A549 (cell line): ENCODE measurements around the gene UST.

Experiments used
- CEBPB ChIP-seq, 2 experiments: fragments of >200 bp in 1 of 2; sonication (Bioruptor Twin) in 1 of 2; formaldehyde crosslinking in 1 of 2; IDR thresholded peaks; 2 replicates each; pipeline ENCODE4 v1.6.1; 2012 to 2016
- CHD2 ChIP-seq: fragments of 150-350 bp; IDR thresholded peaks from 2 replicates; pipeline ENCODE4 v1.6.1; 2014; ENCODE audit warnings: low read length; ENCODE audit not compliant: partially characterized antibody
- ESRRA ChIP-seq: fragments of 150-350 bp; IDR thresholded peaks from 2 replicates; pipeline ENCODE4 v1.6.1; 2014; ENCODE audit warnings: mild to moderate bottlenecking, low read length, borderline replicate concordance
- JUNB ChIP-seq: fragments of >200 bp; sonication (Bioruptor Twin); formaldehyde crosslinking; IDR thresholded peaks from 2 replicates; pipeline ENCODE4 v1.6.1; 2016
- MAX ChIP-seq: IDR thresholded peaks from 2 replicates; pipeline ENCODE4 v1.6.1; 2012
- RFX5 ChIP-seq: fragments of 450-650 bp; IDR thresholded peaks from 2 replicates; pipeline ENCODE4 v1.7.1; 2014; ENCODE audit warnings: antibody characterized with exemption, mild to moderate bottlenecking, moderate library complexity
- TF ChIP-seq, protein P1 (sequence below): fragments of >200 bp; sonication (Bioruptor Twin); formaldehyde crosslinking; IDR thresholded peaks from 3 replicates; pipeline ENCODE4 v1.5.1; 2016

DNA sequence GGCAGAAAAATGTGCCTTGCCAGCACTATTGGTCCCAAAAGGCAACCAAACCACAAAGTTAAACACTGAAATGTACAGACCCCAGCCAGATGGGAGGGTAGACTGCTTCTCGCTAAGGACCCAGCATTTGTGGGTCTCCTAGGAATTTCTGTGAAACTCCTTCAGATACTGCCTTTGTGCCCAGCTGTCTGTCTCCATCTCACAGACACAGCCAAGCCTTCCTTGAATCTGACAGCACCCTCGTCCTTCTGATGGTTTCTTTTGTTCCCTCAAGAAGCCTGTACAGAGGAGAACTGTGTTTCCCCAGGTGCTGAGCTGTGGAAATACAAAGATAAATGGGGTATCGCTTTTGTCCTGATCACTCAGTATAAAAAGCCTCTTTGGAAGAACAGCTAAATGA lies 316.6 kb downstream of the UST start:
- TF ChIP-seq, protein P1, sequence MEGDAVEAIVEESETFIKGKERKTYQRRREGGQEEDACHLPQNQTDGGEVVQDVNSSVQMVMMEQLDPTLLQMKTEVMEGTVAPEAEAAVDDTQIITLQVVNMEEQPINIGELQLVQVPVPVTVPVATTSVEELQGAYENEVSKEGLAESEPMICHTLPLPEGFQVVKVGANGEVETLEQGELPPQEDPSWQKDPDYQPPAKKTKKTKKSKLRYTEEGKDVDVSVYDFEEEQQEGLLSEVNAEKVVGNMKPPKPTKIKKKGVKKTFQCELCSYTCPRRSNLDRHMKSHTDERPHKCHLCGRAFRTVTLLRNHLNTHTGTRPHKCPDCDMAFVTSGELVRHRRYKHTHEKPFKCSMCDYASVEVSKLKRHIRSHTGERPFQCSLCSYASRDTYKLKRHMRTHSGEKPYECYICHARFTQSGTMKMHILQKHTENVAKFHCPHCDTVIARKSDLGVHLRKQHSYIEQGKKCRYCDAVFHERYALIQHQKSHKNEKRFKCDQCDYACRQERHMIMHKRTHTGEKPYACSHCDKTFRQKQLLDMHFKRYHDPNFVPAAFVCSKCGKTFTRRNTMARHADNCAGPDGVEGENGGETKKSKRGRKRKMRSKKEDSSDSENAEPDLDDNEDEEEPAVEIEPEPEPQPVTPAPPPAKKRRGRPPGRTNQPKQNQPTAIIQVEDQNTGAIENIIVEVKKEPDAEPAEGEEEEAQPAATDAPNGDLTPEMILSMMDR, result no peak
- TF ChIP-seq JUNB (no peak), CHD2 (no peak), ESRRA (no peak), RFX5 (no peak), CEBPB (IDR thresholded peaks at IDR 0.05) (no peak), MAX (no peak)
